Measurements from ENCODE around the gene CHEK2.

The CHEK2 gene

DNA sequence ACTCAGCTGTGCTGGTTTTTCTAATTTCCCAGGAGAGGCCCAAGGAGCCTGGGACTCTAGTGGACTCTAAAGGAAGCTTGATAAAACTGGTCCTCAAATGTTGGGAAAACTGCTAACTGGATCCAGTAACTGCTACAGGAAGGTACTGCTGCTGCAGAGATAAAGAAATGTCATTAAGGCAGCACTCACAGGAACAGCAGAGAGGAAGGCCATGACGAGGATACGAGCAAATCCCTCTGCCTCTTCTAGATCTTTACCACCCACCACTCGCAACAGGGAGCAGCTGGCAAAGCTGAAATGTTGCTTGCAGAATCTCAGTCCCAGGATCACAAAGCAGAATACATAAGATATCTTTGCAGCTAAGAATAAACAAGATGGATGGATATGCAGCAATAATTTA lies 85.4 kb downstream of the CHEK2 start:
- no peak for DNase-seq (ENCODE audit: low read depth)
- TF ChIP-seq, protein P1, sequence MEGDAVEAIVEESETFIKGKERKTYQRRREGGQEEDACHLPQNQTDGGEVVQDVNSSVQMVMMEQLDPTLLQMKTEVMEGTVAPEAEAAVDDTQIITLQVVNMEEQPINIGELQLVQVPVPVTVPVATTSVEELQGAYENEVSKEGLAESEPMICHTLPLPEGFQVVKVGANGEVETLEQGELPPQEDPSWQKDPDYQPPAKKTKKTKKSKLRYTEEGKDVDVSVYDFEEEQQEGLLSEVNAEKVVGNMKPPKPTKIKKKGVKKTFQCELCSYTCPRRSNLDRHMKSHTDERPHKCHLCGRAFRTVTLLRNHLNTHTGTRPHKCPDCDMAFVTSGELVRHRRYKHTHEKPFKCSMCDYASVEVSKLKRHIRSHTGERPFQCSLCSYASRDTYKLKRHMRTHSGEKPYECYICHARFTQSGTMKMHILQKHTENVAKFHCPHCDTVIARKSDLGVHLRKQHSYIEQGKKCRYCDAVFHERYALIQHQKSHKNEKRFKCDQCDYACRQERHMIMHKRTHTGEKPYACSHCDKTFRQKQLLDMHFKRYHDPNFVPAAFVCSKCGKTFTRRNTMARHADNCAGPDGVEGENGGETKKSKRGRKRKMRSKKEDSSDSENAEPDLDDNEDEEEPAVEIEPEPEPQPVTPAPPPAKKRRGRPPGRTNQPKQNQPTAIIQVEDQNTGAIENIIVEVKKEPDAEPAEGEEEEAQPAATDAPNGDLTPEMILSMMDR (IDR thresholded peaks at IDR 0.05; ENCODE audit: low read depth, low read length, missing control alignments), result no peak

DNA sequence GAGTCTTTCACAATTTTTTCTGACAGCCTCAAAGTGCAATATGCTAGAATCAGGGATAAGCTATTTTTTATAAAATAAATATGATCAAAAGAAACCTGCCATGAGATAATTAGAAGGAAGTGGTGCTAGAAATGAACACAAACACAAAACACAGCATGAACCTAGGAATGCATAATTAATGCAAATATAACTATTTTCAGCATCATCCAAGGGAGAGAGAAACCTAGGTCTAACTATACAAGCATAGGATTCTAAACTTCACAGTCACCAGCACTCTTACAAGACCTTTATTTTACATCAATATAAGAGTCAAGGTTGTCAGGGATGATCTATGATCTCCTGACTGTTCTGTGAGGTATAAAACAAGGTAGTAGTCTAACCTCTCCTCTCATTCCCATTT lies 91.2 kb downstream of the CHEK2 start:
- DNase-seq (ENCODE audit: low read depth), result no peak
- TF ChIP-seq, protein P1 (IDR thresholded peaks at IDR 0.05; ENCODE audit: low read depth, low read length, missing control alignments), result no peak

More for the DNA sequence above, 85.4 kb downstream of the CHEK2 start:
- no peak overlapping the region for H3K4me3 ChIP-seq (ENCODE audit: low read depth, low read length)

DNA sequence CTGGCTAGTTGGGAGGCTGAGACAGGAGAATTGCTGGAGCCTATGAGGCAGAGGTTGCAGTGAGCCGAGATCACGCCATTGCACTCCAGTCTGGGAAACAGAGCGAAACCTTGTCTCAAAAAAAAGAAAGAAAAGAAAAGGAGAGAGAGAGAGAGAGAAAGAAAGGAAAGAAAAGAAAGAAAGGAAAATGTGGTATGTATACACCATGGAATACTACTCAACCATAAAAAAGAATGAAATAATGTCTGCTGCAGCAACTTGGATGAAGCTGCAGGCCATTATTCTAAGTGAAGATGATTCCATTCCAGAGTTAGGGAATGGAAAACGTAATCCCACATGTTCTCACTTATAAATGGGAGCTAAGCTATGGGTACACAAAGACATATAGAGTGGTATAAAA lies 92.8 kb downstream of the CHEK2 start:
- TF ChIP-seq, protein P1 (IDR thresholded peaks at IDR 0.05; ENCODE audit: low read depth, low read length, missing control alignments), result no peak
- H3K4me3 ChIP-seq (ENCODE audit: low read depth, low read length), result no peak overlapping the region
- DNase-seq (ENCODE audit: low read depth), result no peak

More for the DNA sequence above, 91.2 kb downstream of the CHEK2 start:
- no peak overlapping the region for H3K4me3 ChIP-seq (ENCODE audit: low read depth, low read length)

DNA sequence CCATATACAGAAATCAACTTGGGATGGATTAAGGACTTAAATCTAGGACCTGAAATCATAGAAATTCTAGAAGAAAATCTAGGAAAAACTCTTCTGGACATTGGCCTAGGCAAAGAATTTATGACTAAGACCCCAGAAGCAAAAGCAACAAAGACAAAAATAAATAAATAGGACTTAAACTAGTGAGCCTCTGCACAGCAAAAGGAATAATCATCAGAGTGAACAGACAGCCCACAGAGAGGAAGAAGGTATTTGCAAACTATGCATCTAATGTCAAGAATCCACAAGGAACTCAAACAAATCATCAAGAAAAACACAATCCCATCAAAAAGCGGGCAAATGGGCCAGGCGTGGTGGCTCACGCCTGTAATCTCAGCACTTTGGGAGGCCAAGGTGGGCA lies 94.4 kb downstream of the CHEK2 start:
- TF ChIP-seq, protein P1 (IDR thresholded peaks at IDR 0.05; ENCODE audit: low read depth, low read length, missing control alignments), result no peak
- no peak overlapping the region for H3K4me3 ChIP-seq (ENCODE audit: low read depth, low read length)
- no peak for DNase-seq (ENCODE audit: low read depth)

DNA sequence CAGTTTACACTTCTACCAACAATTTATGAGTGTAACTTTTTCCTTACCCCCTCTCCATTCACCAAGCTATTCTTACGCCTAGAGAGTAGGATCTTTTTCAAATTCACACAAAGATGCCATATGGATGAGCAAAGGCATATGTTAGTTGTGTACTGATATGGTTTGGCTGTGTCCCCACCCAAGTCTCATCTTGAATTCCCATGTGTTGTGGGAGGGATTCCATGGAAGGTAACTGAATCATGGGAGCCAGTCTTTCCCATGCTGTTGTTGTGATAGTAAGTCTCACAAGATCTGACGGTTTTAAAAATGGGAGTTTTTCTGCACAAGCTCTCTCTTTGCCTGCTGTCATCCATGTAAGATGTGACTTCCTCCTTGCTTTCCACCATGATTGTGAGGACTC lies 102.3 kb downstream of the CHEK2 start:
- TF ChIP-seq, protein P1 (IDR thresholded peaks at IDR 0.05; ENCODE audit: low read depth, low read length, missing control alignments), result no peak
- no peak for DNase-seq (ENCODE audit: low read depth)
- no peak overlapping the region for H3K4me3 ChIP-seq (ENCODE audit: low read depth, low read length)

All from GM12864 (cell line).